ENCODE measurements around the gene CEACAM4. TPM values are rescaled to one million over a fixed set of nuclear protein-coding genes. Genes with fewer than 3 reads are reported as not detected.
"Not testable (repeated sequence)": the region's sequence is repeated elsewhere in the genome, so short reads cannot be mapped to it uniquely, and the experiment has no call there.

The CEACAM4 gene
- total RNA-seq, 1 experiment from 2014 or later: not detected

DNA sequence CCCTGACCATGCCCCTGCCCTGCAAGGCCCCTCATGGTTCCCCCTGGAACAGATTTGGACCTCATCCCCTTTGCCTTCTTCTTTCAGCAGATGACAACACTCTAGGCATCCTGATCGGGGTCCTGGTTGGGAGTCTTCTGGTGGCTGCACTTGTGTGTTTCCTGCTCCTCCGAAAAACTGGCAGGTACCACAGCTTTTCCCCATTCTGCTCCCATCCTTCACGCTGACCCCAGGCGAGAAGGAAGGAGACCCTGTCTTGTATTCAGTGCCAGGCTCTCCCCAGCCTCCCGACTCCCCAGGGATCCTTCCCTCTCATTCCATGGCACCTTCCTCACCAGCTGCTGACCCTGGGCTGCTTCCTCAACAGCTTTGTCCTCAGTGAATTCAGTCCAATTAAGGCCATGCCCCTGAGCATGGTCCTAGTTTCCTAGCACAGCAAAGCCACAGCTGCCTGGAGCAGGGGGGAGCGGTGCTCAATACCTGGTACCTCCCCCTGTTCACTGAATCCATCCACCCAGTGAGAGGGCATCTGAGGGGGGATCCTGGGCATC is 42.5 kb downstream of the CEACAM4 start (continued):
- TF ChIP-seq ZFX (IDR thresholded peaks at IDR 0.05) (no peak), EGR1 (IDR thresholded peaks at IDR 0.05; ENCODE audit: low read depth) (no peak), MAX (IDR thresholded peaks at IDR 0.05) (no peak)

GRCh38 chr19:41582577-41583182 is 44.2 kb downstream of the CEACAM4 start:
- CTCF ChIA-PET; POLR2A ChIA-PET; H2AFZ ChIP-seq (ENCODE audit: low read depth, low read length, poor library complexity, severe bottlenecking); H3K9me2 ChIP-seq (ENCODE audit: insufficient read depth); H3K79me2 ChIP-seq (ENCODE audit: insufficient read depth, low read length); H4K20me1 ChIP-seq (ENCODE audit: insufficient read depth); ATAC-seq; H3K27me3 ChIP-seq (ENCODE audit: insufficient read depth, low read length); H3K4me2 ChIP-seq (ENCODE audit: low read length); H3K9ac ChIP-seq (ENCODE audit: low read length); BruUV-seq (replicated peaks); H3K4me1 ChIP-seq (ENCODE audit: control insufficient read depth in 1 of 2, insufficient read depth in 2 of 2, low read length in 2 of 2); DNase-seq (ENCODE audit: low read depth, low spot score); H3K9me3 ChIP-seq (ENCODE audit: control insufficient read depth in 1 of 2, insufficient read depth in 1 of 2, low read depth in 1 of 2, low read length in 2 of 2); H3K4me3 ChIP-seq (replicated peaks in 1 of 2; ENCODE audit: low read depth in 1 of 2, low read length in 2 of 2); RAD21 ChIA-PET (ENCODE audit: low non-redundant PET in 1 of 2, low total read pairs in 2 of 2, uncharacterized antibody in 2 of 2, unreplicated experiment in 2 of 2); H3K27ac ChIP-seq (ENCODE audit: low read depth, low read length); H3K36me3 ChIP-seq (ENCODE audit: control insufficient read depth in 1 of 2, insufficient read depth in 2 of 2, low read length in 2 of 2); intact Hi-C loops (cut with micrococcal nuclease): not testable (repeated sequence)

- intact Hi-C loops (cut with micrococcal nuclease); H3K36me3 ChIP-seq (ENCODE audit: control insufficient read depth in 1 of 2, insufficient read depth in 2 of 2, low read length in 2 of 2); H3K4me3 ChIP-seq (replicated peaks in 1 of 2; ENCODE audit: low read depth in 1 of 2, low read length in 2 of 2); ATAC-seq; H3K9me3 ChIP-seq (ENCODE audit: control insufficient read depth in 1 of 2, insufficient read depth in 1 of 2, low read depth in 1 of 2, low read length in 2 of 2); POLR2A ChIA-PET; H2AFZ ChIP-seq (ENCODE audit: low read depth, low read length, poor library complexity, severe bottlenecking); H3K4me1 ChIP-seq (ENCODE audit: control insufficient read depth in 1 of 2, insufficient read depth in 2 of 2, low read length in 2 of 2); CTCF ChIA-PET; BruUV-seq (replicated peaks); H3K9ac ChIP-seq (ENCODE audit: low read length); DNase-seq (ENCODE audit: low read depth, low spot score); H3K9me2 ChIP-seq (ENCODE audit: insufficient read depth); H3K79me2 ChIP-seq (ENCODE audit: insufficient read depth, low read length); H3K27ac ChIP-seq (ENCODE audit: low read depth, low read length); RAD21 ChIA-PET (ENCODE audit: low non-redundant PET in 1 of 2, low total read pairs in 2 of 2, uncharacterized antibody in 2 of 2, unreplicated experiment in 2 of 2); H4K20me1 ChIP-seq (ENCODE audit: insufficient read depth); H3K4me2 ChIP-seq (ENCODE audit: low read length): not testable (repeated sequence)
- 0 out of 2 replicates have a peak, but pooled peaks have one; percentile 28 for TF ChIP-seq CBX3 (IDR thresholded peaks at IDR 0.05; ENCODE audit: low read depth)
- H3K27me3 ChIP-seq (ENCODE audit: insufficient read depth, low read length): peaks cover 12% of the 10 kb centered on the region; the same call in 1 of the 2 replicates
These were observed 45.8 kb downstream of the CEACAM4 start for GRCh38 chr19:41581068-41581467.

Measured in HCT116 (cell line).